Lower leg skin (tissue), 3 donors: ENCODE measurements around the gene TAB3.

Experiments used
- POLR2A ChIP-seq, 2 donors: fragments of 450-650 bp; IDR thresholded peaks; one replicate each; pipeline ENCODE4 v1.6.1; 2016 to 2017; ENCODE audit warnings: antibody characterized with exemption in 2 of 2, mild to moderate bottlenecking in 1 of 2, moderate library complexity in 1 of 2
- TF ChIP-seq, protein P1 (sequence below), 3 donors: fragments of 450-650 bp; IDR thresholded peaks; one replicate each; pipeline ENCODE4 v1.5.1; 2016; ENCODE audit warnings: antibody characterized with exemption in 3 of 3, mild to moderate bottlenecking in 3 of 3, moderate library complexity in 2 of 3

DNA sequence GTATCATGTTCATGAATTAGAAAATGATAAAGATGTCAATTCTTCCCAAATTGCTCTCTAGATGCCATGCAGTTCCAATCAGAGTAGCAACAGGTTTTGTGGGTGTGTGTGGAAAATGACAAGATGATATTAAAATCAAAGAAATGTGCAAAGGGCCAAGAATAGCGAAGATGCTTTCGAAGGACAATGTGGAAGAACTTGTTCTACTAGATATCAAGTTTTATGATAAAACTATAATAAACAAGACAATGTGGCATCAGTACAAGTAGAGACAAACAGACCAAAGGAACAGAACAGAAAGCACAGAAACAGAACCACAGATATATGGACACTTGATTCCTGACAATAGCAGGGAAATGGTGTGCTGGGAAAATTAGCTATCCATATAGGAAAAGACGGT lies 9.0 kb downstream of the TAB3 start:
- TF ChIP-seq, protein P1, sequence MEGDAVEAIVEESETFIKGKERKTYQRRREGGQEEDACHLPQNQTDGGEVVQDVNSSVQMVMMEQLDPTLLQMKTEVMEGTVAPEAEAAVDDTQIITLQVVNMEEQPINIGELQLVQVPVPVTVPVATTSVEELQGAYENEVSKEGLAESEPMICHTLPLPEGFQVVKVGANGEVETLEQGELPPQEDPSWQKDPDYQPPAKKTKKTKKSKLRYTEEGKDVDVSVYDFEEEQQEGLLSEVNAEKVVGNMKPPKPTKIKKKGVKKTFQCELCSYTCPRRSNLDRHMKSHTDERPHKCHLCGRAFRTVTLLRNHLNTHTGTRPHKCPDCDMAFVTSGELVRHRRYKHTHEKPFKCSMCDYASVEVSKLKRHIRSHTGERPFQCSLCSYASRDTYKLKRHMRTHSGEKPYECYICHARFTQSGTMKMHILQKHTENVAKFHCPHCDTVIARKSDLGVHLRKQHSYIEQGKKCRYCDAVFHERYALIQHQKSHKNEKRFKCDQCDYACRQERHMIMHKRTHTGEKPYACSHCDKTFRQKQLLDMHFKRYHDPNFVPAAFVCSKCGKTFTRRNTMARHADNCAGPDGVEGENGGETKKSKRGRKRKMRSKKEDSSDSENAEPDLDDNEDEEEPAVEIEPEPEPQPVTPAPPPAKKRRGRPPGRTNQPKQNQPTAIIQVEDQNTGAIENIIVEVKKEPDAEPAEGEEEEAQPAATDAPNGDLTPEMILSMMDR (IDR thresholded peaks at IDR 0.05) = no peak
- TF ChIP-seq POLR2A (IDR thresholded peaks at IDR 0.05) = no peak
